Measurements from ENCODE around the gene BYSL.

Gene BYSL

DNA sequence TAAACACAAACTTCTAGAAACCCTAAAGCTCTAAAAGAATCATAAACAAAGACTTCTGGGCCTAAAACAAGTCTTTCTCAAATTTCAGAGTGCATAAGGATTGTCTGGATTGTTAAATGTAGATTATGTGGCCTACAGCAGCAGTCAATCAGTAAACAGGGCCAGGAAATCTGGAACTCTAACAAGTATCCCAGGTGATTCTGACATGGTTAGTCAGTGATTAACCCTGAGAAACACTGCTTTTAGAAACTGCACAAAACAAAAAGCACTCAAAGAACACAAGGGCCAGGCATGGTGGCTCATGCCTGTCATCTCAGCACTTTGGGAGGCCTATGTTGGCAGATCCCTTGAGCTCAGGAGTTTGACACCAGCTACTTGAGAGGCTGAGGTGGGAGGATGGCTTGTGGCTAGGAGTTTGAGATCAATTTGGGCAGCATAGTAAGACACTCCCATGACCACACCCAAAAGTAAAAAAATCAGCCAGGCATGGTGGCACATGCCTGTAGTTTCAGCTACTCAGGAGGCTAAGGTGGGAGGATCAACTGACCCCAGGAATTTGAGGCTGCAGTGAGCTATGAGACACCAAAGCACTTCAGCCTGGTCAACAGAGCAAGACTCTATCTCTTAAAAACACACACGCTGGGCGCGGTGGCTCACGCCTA, 6.3 kb upstream of the BYSL start:
- no peak for DNase-seq

- peak; percentile 94 for DNase-seq
Measured at GRCh38 chr6:41917528-41917927, 3.8 kb upstream of the BYSL start.

GRCh38 chr6:41921712-41921998, 356 bp downstream of the BYSL start:
- no peak for DNase-seq

GRCh38 chr6:41922154-41922553, 855 bp downstream of the BYSL start:
- no peak for DNase-seq

GRCh38 chr6:41927253-41927652, 6.0 kb downstream of the BYSL start:
- DNase-seq, result no peak

- DNase-seq, result no peak
Measured at GRCh38 chr6:41929924-41930323, 8.6 kb downstream of the BYSL start.

- no peak for DNase-seq
Measured at GRCh38 chr6:41931792-41932191, 10.5 kb downstream of the BYSL start.

GRCh38 chr6:41932378-41932777, 11.1 kb downstream of the BYSL start:
- no peak for DNase-seq

GRCh38 chr6:41934278-41935192, 13.2 kb downstream of the BYSL start:
- DNase-seq, result no peak

DNA sequence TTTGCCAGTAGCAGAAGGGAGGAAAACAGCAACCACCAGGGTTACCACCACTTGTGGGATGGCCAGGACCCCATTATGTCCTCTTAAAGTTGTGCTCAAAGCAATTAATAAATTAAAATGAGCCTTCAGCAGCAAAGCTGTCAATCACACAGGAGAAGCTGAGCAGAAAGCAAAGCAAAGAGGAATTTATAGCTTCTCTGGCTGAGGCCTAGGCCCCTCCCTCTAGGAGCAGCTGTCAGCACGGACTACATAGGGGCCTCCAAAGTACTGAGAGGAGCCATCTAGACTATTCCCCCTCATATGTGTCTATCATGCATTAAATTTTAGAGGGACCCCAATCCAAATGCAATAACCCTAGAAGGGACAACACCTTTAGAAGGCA, 13.9 kb downstream of the BYSL start:
- DNase-seq, result no peak

GRCh38 chr6:41935685-41936072, 14.4 kb downstream of the BYSL start:
- no peak for DNase-seq

DNA sequence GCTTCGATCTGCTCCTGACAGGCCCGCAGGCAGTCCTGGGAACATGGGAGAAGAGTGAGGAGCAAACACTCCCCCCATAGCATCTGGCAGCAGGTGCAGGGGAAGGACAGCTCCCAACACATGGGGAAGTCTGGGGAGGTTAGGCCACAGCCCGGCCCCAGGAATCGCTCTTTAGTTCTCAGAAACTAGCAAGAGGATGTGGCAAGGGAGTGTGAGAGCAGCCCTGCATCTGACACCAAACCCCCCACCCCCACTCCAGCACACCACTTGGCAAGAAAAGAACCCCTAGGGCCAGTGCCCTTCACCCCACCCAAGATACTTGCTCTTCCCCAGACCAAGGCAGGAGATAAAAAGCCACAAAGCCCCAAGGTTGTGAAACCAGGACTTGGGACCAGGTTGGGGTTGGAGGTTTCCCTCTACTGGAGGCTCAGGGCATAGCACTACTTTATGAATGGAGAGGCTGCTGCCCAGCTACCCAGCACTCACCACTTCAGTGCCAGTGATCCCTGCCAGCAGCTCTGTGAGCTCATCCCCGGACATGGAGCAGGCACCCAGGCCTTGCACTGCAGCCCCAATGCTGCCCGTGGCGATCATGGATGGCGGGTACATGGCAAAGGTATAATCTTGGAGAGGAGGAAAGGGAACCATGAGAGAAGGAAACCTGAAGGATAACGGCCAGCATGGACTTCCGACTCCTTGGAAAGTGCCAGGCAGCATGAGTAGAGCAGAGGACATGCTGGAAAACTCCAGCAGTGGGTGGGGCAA, 15.0 kb downstream of the BYSL start:
- peak; percentile 76 for DNase-seq

DNA sequence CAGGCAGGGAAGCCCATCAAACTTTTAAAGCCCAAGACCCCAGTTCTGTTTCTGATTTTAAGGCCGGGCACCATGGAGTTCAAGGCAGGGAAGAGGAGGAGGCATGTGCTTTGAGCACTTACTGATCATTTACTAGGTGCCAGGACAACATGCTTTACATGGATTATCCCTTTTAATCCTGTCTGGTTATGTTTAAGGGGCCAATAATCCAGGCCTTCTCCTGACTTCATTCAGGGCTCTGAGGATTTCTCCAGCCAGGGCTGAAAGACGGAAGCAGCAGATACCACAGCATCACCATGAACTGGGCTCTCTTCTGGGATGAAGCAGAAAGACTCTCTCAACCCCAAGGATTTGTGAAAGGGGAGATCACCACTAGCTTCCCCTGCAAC, 16.2 kb downstream of the BYSL start:
- no peak for DNase-seq

DNA sequence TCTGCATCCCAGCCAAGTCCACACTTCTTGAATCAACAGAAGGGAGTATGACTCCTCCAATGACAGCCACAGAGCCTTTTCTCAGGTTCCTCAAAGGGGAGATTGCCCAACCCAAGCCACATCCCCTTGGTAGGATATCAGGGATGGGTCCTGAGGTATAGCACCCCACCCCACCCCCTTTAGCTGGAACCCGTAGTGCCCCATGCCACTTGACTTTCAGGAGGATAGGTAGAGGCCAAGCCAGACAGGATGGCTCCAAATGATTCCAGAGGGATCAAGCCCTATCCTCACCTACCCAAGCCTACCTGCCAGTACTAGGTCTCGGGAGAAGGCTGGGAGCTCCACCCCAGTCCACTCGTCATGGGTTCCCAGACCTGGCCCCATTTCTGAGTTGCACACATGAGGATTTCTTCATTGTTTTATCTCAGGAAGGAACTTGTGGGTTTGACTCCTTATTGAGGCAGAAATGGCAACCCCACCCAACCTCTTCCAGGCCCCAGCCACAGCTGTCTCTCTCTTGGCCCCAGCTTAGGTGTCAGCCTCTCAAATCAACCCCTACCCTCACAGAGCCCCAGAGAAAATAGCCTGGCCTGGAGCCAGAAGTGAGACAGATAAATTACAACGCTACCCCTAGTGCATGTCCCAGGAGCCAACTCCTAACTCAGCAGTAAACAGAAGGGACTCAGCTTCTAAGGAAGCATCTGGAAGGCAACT, 16.7 kb downstream of the BYSL start:
- no peak for DNase-seq

- no peak for DNase-seq
Measured at GRCh38 chr6:41938590-41939175, 17.4 kb downstream of the BYSL start.

- peak; percentile 57 for DNase-seq
Measured at GRCh38 chr6:41939176-41939847, 18.0 kb downstream of the BYSL start.

DNA sequence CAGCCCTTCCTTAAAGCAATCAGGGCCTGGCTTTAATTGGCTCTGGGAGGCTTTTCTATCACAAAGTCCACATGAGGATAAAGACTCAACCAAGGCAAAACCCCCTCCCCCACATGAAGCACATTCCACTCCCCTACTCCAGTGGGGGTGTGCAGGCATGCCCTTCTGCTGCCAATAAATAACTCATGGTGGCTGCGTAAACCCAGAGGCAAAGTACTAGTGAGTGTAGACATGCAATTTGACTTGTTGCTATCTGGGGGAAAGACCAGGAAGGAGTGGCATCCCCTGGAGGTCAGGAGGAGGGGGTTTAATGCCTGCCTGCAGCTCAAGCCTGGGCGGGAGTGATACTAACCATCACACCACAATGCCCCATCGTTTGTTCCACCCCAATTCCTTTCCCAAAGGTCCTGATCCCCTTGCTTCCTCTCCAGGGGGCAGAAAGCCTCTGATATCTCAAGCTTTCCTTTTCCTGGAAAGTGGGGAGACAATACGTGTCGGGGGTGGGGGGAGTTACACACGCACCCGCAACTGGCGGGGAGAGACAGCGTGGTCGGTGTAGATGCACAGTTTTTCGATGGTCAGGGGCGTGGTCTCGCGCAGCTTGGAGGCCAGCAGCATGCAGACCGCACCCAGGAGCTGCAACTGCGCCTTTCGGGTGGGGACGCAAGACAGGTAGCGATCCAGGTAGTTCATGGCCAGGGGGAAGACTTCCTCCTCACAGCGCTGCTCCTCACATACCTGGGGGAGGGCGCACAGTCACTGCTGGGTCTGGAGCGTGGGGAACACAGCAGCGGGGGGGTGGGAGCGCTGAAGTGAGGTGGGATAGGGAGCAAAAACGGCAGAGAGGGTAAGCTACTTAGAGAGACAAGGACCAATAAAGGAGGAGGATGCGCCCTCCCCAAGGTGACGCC, 18.8 kb downstream of the BYSL start:
- DNase-seq, result peak; percentile 79

- peak; percentile 34 for DNase-seq
Measured at GRCh38 chr6:41940759-41941279, 19.5 kb downstream of the BYSL start.

GRCh38 chr6:41941280-41942066, 20.2 kb downstream of the BYSL start, which contains the start of gene CCND3:
CCND3 (minus strand) TSS chr6:41941808; CDS start chr6:41941649, 159 bp downstream.
- peak; percentile 90 for DNase-seq

Measured in fibroblast of skin of right quadriceps (primary cell).